LNCAP (cell line): Measurements from ENCODE around the gene CCDC28B.

Experiments
- TF ChIP-seq, protein P1 (sequence below): fragments of 450-650 bp; IDR thresholded peaks from 2 replicates; pipeline ENCODE4 v1.5.1; 2017; ENCODE audit warnings: mild to moderate bottlenecking

The CCDC28B gene

DNA sequence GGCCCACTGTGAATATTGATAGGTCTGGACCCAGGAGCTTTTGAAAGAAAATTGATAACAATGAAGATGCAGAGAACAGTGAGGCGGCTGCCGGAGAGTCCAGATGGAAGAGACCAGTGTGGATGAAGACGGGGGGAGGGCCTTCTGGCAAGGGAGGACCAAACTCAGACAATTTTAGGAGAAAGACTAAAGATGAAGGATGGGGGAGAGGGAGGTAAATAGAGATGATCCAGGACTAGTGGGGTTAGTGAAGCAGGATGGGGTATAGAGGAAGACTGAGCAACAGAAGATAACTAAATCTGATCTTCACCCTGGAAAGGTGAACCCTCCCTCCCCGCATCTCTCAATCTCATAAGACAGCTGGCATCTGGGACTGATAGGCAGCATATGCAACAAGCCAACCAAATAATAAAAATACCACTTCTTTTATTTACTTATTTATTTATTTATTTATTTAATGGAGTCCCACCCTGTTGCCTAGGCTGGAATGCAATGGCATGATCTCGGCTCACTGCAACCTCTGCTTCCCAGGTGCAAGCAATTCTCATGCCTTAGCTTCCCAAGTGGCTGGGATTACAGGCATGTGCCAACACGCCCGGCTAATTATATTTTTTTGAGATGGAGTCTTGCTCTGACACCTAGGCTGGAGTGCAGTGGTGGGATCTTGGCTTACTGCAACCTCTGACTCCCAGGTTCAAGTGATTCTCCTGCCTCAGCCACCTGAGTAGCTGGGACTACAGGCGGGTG lies 32.3 kb downstream of the CCDC28B start:
- TF ChIP-seq, protein P1, sequence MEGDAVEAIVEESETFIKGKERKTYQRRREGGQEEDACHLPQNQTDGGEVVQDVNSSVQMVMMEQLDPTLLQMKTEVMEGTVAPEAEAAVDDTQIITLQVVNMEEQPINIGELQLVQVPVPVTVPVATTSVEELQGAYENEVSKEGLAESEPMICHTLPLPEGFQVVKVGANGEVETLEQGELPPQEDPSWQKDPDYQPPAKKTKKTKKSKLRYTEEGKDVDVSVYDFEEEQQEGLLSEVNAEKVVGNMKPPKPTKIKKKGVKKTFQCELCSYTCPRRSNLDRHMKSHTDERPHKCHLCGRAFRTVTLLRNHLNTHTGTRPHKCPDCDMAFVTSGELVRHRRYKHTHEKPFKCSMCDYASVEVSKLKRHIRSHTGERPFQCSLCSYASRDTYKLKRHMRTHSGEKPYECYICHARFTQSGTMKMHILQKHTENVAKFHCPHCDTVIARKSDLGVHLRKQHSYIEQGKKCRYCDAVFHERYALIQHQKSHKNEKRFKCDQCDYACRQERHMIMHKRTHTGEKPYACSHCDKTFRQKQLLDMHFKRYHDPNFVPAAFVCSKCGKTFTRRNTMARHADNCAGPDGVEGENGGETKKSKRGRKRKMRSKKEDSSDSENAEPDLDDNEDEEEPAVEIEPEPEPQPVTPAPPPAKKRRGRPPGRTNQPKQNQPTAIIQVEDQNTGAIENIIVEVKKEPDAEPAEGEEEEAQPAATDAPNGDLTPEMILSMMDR: no peak

DNA sequence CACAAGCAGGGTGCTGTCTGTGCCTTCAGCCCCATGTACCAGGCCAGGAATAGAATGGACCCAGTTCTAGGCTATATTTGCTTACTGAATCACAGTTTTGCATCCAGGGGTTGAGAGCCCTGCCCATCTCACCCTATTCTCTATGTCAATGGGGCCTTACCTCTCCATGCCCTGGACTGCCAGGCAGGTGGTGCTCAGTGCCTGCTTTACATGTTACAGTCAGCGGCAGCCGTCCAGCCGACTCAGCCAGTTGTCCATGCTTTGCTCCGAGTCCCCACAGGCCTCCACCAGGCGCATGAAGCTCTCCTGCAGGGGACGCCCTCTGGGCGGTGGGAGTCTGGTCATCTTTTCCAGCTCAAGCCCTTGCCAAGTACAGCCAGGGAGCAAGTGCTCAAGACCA lies 34.4 kb downstream of the CCDC28B start:
- TF ChIP-seq, protein P1: no peak

DNA sequence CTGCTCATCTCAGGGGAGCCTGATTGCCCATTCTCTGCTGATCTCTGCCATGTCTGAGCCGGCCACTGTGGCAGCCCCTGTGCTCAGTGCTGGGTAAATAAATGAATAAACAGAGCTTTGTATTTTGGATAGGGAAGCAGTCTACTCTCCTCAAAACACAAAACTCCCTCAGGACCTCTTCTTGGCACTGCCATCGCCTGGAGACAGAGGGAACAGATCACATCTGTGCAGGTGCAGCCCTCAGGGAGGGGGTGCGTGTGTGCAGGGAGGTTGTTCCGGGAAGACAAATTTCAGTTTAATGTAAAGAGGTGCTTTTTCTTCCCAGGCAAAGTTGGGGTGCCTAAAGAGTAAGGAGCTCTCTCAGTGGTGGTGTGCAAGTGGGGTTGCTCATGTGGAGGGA lies 38.9 kb downstream of the CCDC28B start:
- TF ChIP-seq, protein P1: no peak

DNA sequence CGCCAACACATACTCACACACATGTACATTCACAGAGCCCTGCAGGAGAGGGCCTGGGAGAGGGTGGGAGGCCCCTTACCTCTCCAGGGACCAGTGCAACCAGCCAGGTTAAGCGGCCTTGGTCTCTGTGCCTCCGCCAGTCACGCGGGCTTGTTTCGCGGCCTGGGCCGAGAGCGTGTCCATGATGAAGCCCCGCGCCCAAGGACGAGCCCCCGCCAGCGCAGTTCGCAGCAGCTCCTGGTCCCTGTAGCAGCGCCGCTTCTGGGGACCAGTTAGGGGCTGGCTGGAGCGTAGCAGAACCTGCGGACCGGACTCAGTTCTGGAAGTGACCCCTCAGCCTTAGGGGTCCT lies 39.4 kb downstream of the CCDC28B start:
- TF ChIP-seq, protein P1: no peak

DNA sequence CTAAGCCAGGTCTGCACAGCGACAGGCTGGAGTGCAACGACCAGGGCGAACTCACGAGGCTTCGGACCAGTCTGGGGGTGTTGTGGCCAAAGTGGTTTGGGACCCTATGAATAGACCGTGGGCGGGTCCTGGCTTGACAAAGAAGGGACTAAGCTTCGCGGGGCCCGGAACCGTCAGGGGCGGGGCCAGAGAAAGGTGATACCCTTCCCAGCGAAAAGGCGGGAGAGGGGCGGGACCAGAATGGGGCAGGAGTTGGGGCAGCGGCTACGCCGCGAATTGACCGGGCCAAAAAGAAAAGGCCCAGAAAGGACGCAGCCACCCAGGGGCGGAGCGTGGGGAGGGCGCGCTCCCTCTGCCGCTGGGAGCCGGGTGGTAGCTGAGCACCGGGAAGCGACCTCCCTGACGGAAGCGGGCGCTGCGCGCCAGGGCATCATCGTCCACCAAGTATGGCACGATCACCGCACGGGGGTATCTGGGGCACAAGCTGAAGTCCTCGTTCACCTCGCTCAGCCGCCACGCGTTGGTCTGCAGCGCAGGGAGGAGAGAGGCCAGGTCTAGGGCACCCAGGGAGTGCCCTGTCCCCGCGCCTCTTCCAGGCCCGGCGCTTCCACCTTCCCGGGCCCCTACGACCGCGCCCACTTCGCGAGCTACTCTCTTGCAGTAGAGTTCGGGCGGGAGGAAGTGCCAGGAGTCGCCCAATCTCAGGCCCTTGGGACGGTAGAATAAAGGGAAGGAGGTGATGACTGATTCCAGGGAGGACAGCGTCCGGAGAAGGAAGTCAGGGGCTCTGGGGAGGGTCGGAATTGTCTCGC lies 40.0 kb downstream of the CCDC28B start:
- TF ChIP-seq, protein P1: no peak; the same call in 1 of the 2 replicates

DNA sequence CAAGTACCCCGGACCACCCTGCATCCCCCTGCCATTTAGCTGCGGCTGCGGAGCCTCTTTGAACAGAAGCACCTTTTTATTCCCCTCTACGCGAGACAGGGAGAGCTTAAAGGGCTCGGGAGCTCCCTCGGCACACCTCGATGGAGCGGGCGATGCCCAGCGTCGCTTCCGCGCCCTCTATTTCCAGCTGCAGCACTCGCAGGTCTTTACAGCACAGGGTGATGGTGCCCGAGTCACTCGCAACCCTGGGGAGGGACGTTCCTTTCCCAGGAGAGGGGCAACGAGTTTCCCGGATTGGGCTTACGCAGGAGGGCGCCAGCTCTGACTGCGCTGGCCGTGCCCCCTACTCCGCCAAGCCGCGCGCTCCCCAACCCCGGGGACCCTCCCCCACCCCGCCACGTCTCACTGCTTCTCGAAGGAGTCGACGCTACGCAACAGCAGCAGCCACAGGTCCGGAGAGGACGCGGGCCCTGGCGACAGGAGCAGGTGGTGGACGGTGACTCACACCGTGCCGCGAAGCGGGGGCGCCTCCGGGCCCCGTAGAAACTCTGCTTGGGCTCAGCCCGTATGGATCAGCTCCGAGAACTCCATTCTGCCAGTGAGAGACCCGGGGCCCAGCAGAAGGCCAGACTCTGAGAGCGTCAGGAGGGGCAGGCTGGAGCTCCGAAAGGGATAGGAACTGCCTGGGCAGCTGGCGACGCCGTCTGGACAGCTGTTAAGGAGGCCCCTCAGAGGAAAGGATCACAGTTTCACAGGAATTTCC lies 40.8 kb downstream of the CCDC28B start:
- TF ChIP-seq, protein P1: no peak

DNA sequence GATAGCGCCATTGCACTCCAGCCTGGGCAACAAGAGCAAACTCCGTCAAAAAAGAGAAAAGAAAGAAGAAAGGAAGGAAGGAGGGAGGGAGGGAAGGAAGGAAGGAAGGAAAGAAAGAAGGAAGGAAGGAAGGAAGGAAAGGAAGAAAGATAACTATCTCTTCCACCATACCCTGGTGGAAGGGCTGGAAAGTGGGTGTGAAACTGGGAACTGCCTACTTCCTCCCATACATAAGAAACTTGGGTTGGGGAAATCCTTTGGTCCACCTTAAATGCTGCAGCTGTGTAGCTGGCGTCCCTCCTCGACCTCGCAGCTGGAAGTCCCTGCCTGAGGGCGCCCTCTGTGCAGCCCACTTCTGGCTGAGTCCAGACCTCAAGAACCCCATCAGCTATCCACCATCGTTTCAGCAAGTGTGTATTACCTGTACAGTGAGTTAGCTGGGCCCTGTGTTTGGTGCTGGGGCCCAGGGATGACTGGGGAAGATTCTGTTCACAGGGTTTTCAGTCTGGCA lies 42.0 kb downstream of the CCDC28B start:
- TF ChIP-seq, protein P1: no peak
